Stimulated activated CD8-positive, alpha-beta memory T cell treated with anti-CD3 and anti-CD28 coated beads, Interleukin-15, amount 100 ng/mL, for 1 hour (primary cell): ENCODE data around the gene ORC5.

Source experiments
- DNase-seq: peaks from one replicate; pipeline ENCODE4 v3.0.0-alpha.2; 2020; ENCODE audit warnings: low read depth

ORC5 gene

GRCh38 chr7:104124893-104125477 lies 82.8 kb downstream of the ORC5 start:
- no peak for DNase-seq

GRCh38 chr7:104124469-104124868 lies 83.3 kb downstream of the ORC5 start:
- no peak for DNase-seq

GRCh38 chr7:104123786-104124185 lies 84.0 kb downstream of the ORC5 start:
- no peak for DNase-seq

- DNase-seq = no peak
Observed at GRCh38 chr7:104113788-104114187, 94.0 kb downstream of the ORC5 start.

- DNase-seq = no peak
Observed at GRCh38 chr7:104112623-104113022, 95.2 kb downstream of the ORC5 start.

GRCh38 chr7:104111271-104111670 lies 96.5 kb downstream of the ORC5 start:
- no peak for DNase-seq

- DNase-seq = no peak
Observed at GRCh38 chr7:104106108-104106905, 101.5 kb downstream of the ORC5 start.

GRCh38 chr7:104098890-104099289 lies 108.9 kb downstream of the ORC5 start:
- no peak for DNase-seq

GRCh38 chr7:104096683-104097082 lies 111.1 kb downstream of the ORC5 start:
- DNase-seq = no peak

GRCh38 chr7:104093127-104093526 lies 114.7 kb downstream of the ORC5 start:
- no peak for DNase-seq

GRCh38 chr7:104091242-104091641 lies 116.6 kb downstream of the ORC5 start:
- no peak for DNase-seq

- DNase-seq = no peak
Observed at GRCh38 chr7:104089612-104090011, 118.2 kb downstream of the ORC5 start.

- DNase-seq = no peak
Observed at GRCh38 chr7:104089061-104089460, 118.8 kb downstream of the ORC5 start.
